Mesenchymal stem cell (in vitro differentiated cells and primary cell): ENCODE results near the gene CACNA2D2.

ENCODE experiments used
- DNase-seq: peaks from one replicate; pipeline ENCODE4 v3.0.0-alpha.2; 2013
- H2AFZ ChIP-seq: one replicate; pipeline ENCODE4 v1.6.1; 2013; ENCODE audit warnings: low read depth, mild to moderate bottlenecking, control low read depth, inconsistent platforms, low read length, moderate library complexity
- H2AK5ac ChIP-seq: 2 replicates; pipeline ENCODE4 v1.6.1; 2013; ENCODE audit warnings: low read length, moderate library complexity, mild to moderate bottlenecking, inconsistent platforms; ENCODE audit not compliant: severe bottlenecking
- H2BK120ac ChIP-seq: one replicate; pipeline ENCODE4 v1.6.1; 2013; ENCODE audit warnings: low read depth, mild to moderate bottlenecking, inconsistent platforms, low read length, moderate library complexity
- H2BK12ac ChIP-seq, 2 experiments: one replicate each; pipeline ENCODE4 v1.6.1; 2013; ENCODE audit warnings: inconsistent platforms in 2 of 2, low read length in 2 of 2, mild to moderate bottlenecking in 2 of 2, moderate library complexity in 2 of 2, control low read depth in 1 of 2
- H2BK15ac ChIP-seq: one replicate; pipeline ENCODE4 v1.6.1; 2013; ENCODE audit warnings: mild to moderate bottlenecking, low read depth, inconsistent platforms; ENCODE audit not compliant: poor library complexity, severe bottlenecking
- H2BK5ac ChIP-seq: 2 replicates; pipeline ENCODE4 v1.6.1; 2013; ENCODE audit warnings: low read depth, mild to moderate bottlenecking, low read length, control low read depth, inconsistent platforms; ENCODE audit not compliant: poor library complexity, severe bottlenecking
- H3K14ac ChIP-seq, 2 experiments: one replicate each; pipeline ENCODE4 v1.6.1; 2013; ENCODE audit warnings: inconsistent platforms in 2 of 2, low read length in 2 of 2, control low read depth in 1 of 2, mild to moderate bottlenecking in 1 of 2, moderate library complexity in 1 of 2
- H3K18ac ChIP-seq, 2 experiments: one replicate each; pipeline ENCODE4 v1.6.1; 2013; ENCODE audit warnings: inconsistent platforms in 2 of 2, low read length in 2 of 2, control low read depth in 1 of 2, low read depth in 1 of 2, mild to moderate bottlenecking in 1 of 2
- H3K23ac ChIP-seq, 2 experiments: one replicate each; pipeline ENCODE4 v1.6.1; 2013; ENCODE audit warnings: inconsistent platforms in 2 of 2, low read length in 2 of 2, mild to moderate bottlenecking in 2 of 2, moderate library complexity in 2 of 2, control low read depth in 1 of 2
- H3K27ac ChIP-seq: 2 replicates; pipeline ENCODE4 v1.5.1; 2013; ENCODE audit warnings: mild to moderate bottlenecking, moderate library complexity, low read length, control low read depth, inconsistent platforms; ENCODE audit not compliant: poor library complexity, severe bottlenecking
- H3K27me3 ChIP-seq, 2 experiments: 2 replicates each; pipeline versions ENCODE4 v1.6.1 to v1.7.0; 2013; ENCODE audit warnings: low read length in 2 of 2, mild to moderate bottlenecking in 2 of 2, moderate library complexity in 2 of 2, control low read depth in 1 of 2, inconsistent platforms in 1 of 2; ENCODE audit not compliant: control insufficient read depth in 1 of 2, insufficient read depth in 1 of 2
- H3K36me3 ChIP-seq, 2 experiments: 2 replicates each; pipeline versions ENCODE4 v1.6.1 to v1.7.0; 2013; ENCODE audit warnings: low read length in 2 of 2, control low read depth in 1 of 2, inconsistent platforms in 1 of 2, low read depth in 1 of 2, mild to moderate bottlenecking in 1 of 2; ENCODE audit not compliant: insufficient read depth in 2 of 2, control insufficient read depth in 1 of 2
- H3K4ac ChIP-seq, 2 experiments: one replicate each; pipeline ENCODE4 v1.6.1; 2013; ENCODE audit warnings: inconsistent platforms in 2 of 2, low read length in 2 of 2, mild to moderate bottlenecking in 2 of 2, moderate library complexity in 2 of 2, control low read depth in 1 of 2, low read depth in 1 of 2
- H3K4me1 ChIP-seq: 2 replicates; pipeline ENCODE4 v1.6.1; 2013; ENCODE audit warnings: low read depth, low read length, control low read depth; ENCODE audit not compliant: control insufficient read depth, insufficient read depth
- H3K4me2 ChIP-seq: 2 replicates; pipeline ENCODE4 v1.6.1; 2013; ENCODE audit warnings: low read length, mild to moderate bottlenecking, inconsistent platforms; ENCODE audit not compliant: poor library complexity, severe bottlenecking
- H3K4me3 ChIP-seq, 2 experiments: 2 replicates each; pipeline versions ENCODE4 v1.5.1 to v1.7.0; 2013; ENCODE audit warnings: low read length in 2 of 2, mild to moderate bottlenecking in 2 of 2, control low read depth in 1 of 2, low read depth in 1 of 2; ENCODE audit not compliant: insufficient read depth in 1 of 2
- H3K79me1 ChIP-seq: replicated peaks from 2 replicates; pipeline ENCODE4 v1.6.1; 2013; ENCODE audit warnings: mild to moderate bottlenecking, control low read depth, low read length, inconsistent platforms; ENCODE audit not compliant: poor library complexity, severe bottlenecking
- H3K9ac ChIP-seq: 2 replicates; pipeline ENCODE4 v1.7.0; 2013; ENCODE audit warnings: mild to moderate bottlenecking, low read length, moderate library complexity
- H3K9me3 ChIP-seq: 2 replicates; pipeline ENCODE4 v1.7.0; 2013; ENCODE audit warnings: mild to moderate bottlenecking, low read length; ENCODE audit not compliant: control insufficient read depth
- H4K8ac ChIP-seq: one replicate; pipeline ENCODE4 v1.6.1; 2013; ENCODE audit warnings: inconsistent platforms, mild to moderate bottlenecking, low read length, moderate library complexity
- H4K91ac ChIP-seq: one replicate; pipeline ENCODE4 v1.6.1; 2013; ENCODE audit warnings: mild to moderate bottlenecking, low read length, inconsistent platforms
- WGBS: methylation state at CpG from one replicate; pipeline ENCODE4 v1.1.7; 2013; ENCODE audit warnings: mixed read lengths; 5-methylcytosine and 5-hydroxymethylcytosine counted together

CACNA2D2 gene

GRCh38 chr3:50478051-50478450 lies 25.4 kb downstream of the CACNA2D2 start:
- Histone ChIP-seq H3K36me3 (no peaks in the 10 kb centered on the region), H2BK5ac (no peak overlapping the region), H2BK15ac (no peak overlapping the region), H3K27ac (no peak overlapping the region), H4K91ac (no peak overlapping the region), H3K79me1 (no peaks in the 10 kb centered on the region), H2BK12ac (no peak overlapping the region), H3K4me1 (no peaks in the 10 kb centered on the region), H3K4me2 (no peak overlapping the region), H2BK120ac (no peak overlapping the region), H3K27me3 (peaks cover 31 to 34% of the 10 kb centered on the region in 2 experiments), H2AFZ (no peak overlapping the region), H3K23ac (no peak overlapping the region), H3K18ac (no peak overlapping the region), H3K9me3 (no peaks in the 10 kb centered on the region), H2AK5ac (no peak overlapping the region), H3K9ac (no peak overlapping the region), H4K8ac (no peak overlapping the region), H3K4ac (no peak overlapping the region), H3K4me3 (no peak overlapping the region), H3K14ac (no peak overlapping the region)
- DNase-seq, result no peak
- 92% methylated on average over 7 of the region's 7 CpGs for WGBS

DNA sequence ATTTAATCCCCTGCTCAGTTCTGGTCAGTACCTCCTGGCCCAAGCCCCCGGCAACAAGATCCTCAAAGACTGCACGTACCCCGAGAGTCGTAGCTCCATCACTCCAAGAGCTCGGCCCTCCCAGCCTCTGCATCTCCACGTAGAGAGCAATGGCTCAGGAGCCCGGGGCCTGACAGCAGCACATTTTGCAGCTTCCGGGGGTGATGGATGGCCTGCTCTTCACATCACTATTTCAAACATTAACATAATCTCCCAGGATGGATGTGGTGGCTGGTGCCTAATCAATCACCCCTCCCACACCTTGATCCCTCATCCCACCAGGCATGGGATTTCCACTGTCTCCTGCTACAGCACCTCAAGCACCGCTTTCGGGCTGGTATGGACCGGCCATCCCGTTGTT lies 28.1 kb downstream of the CACNA2D2 start:
- Histone ChIP-seq H3K9ac (no peak overlapping the region), H2AK5ac (no peak overlapping the region), H3K9me3 (no peaks in the 10 kb centered on the region), H3K18ac (no peak overlapping the region), H2AFZ (no peak overlapping the region), H3K4ac (no peak overlapping the region), H2BK120ac (no peak overlapping the region), H3K4me1 (no peaks in the 10 kb centered on the region), H3K79me1 (no peaks in the 10 kb centered on the region), H2BK5ac (no peak overlapping the region), H4K91ac (no peak overlapping the region), H3K4me2 (no peak overlapping the region), H3K4me3 (no peak overlapping the region), H3K36me3 (no peaks in the 10 kb centered on the region), H2BK12ac (no peak overlapping the region), H3K27me3 (peaks cover 24 to 34% of the 10 kb centered on the region in 2 experiments), H3K27ac (no peak overlapping the region), H4K8ac (no peak overlapping the region), H3K14ac (no peak overlapping the region), H2BK15ac (no peak overlapping the region), H3K23ac (no peak overlapping the region)
- DNase-seq, result no peak
- WGBS, result 92% methylated on average over 12 of the region's 12 CpGs

DNA sequence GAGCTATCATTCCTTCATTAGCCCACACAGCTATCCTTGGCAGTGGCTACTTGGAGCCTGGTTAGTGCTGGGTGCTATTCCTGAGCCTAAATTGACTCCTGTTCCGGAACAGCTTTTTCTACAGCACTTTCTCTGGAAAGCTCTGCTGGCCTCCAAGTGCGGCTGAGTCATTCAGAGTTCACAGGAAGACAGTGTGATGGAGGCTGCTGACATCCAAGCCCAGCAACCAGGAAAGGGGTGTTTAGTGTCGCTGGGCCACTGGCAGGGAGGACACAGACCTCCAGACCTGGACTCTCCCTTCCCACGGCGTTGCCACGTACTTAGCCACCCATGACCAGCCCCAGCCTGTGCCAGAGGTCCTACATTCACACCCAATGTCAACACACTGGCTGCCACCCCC lies 28.7 kb downstream of the CACNA2D2 start:
- H3K9me3 ChIP-seq, result no peaks in the 10 kb centered on the region
- no peak overlapping the region for H4K8ac ChIP-seq
- H3K23ac ChIP-seq, result no peak overlapping the region
- H3K4me1 ChIP-seq, result no peaks in the 10 kb centered on the region
- H3K9ac ChIP-seq, result no peak overlapping the region
- H3K14ac ChIP-seq, result no peak overlapping the region
- peaks cover 18 to 33% of the 10 kb centered on the region in 2 experiments for H3K27me3 ChIP-seq
- no peaks in the 10 kb centered on the region for H3K36me3 ChIP-seq
- no peak overlapping the region for H2BK15ac ChIP-seq
- no peak overlapping the region for H3K4ac ChIP-seq
- no peak overlapping the region for H2BK5ac ChIP-seq
- peak; percentile 3 for DNase-seq
- no peak overlapping the region for H2AK5ac ChIP-seq
- 61% methylated on average over 6 of the region's 6 CpGs for WGBS
- no peak overlapping the region for H3K4me2 ChIP-seq
- H2BK12ac ChIP-seq, result no peak overlapping the region
- H3K18ac ChIP-seq, result no peak overlapping the region
- H2BK120ac ChIP-seq, result no peak overlapping the region
- no peak overlapping the region for H3K27ac ChIP-seq
- no peak overlapping the region for H4K91ac ChIP-seq
- H3K79me1 ChIP-seq, result no peaks in the 10 kb centered on the region
- H3K4me3 ChIP-seq, result no peak overlapping the region
- H2AFZ ChIP-seq, result no peak overlapping the region

DNA sequence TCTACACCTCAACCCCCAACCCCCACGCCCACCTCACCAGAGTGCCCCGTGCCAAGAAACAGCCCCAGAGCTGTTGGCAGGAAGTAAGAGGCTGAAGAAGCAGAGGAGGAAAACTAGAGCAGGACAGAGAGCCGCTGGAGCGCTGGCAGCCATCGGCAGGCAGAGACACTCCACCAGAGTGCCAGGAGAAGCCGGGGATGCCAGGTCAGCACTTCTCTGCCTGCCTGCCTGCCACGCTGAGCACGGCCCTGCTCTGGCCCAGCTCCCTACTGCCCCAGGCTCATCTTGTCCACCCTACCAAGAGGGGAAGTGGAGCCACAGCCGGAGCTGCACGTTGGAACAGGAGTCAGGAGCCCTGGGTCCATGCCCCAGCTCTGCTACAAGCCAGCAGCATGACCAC lies 29.7 kb downstream of the CACNA2D2 start:
- H4K91ac ChIP-seq, result no peak overlapping the region
- H3K79me1 ChIP-seq, result no peaks in the 10 kb centered on the region
- H3K4me3 ChIP-seq, result no peak overlapping the region
- H3K23ac ChIP-seq, result no peak overlapping the region
- H3K18ac ChIP-seq, result no peak overlapping the region
- H2BK15ac ChIP-seq, result no peak overlapping the region
- H3K14ac ChIP-seq, result no peak overlapping the region
- 90% methylated on average over 10 of the region's 10 CpGs for WGBS
- no peak overlapping the region for H3K4ac ChIP-seq
- no peaks in the 10 kb centered on the region for H3K4me1 ChIP-seq
- no peak overlapping the region for H2BK12ac ChIP-seq
- H2BK5ac ChIP-seq, result no peak overlapping the region
- H3K9ac ChIP-seq, result no peak overlapping the region
- H2BK120ac ChIP-seq, result no peak overlapping the region
- H3K27me3 ChIP-seq, result peaks cover 20 to 36% of the 10 kb centered on the region in 2 experiments
- no peaks in the 10 kb centered on the region for H3K9me3 ChIP-seq
- no peak for DNase-seq
- no peak overlapping the region for H3K27ac ChIP-seq
- H2AFZ ChIP-seq, result no peak overlapping the region
- no peaks in the 10 kb centered on the region for H3K36me3 ChIP-seq
- no peak overlapping the region for H3K4me2 ChIP-seq
- H4K8ac ChIP-seq, result no peak overlapping the region
- H2AK5ac ChIP-seq, result no peak overlapping the region
